GM19035 (cell line): ENCODE measurements around the gene TRMT11.
"Not testable (repeated sequence)": the region's sequence is repeated elsewhere in the genome, so short reads cannot be mapped to it uniquely, and the experiment has no call there.

Experiments used
- ATAC-seq: cut with Tn5 transposase; IDR thresholded peaks from one replicate; pipeline ENCODE4 v1.9.1; 2021; ENCODE audit not compliant: unreplicated experiment

Gene TRMT11

DNA sequence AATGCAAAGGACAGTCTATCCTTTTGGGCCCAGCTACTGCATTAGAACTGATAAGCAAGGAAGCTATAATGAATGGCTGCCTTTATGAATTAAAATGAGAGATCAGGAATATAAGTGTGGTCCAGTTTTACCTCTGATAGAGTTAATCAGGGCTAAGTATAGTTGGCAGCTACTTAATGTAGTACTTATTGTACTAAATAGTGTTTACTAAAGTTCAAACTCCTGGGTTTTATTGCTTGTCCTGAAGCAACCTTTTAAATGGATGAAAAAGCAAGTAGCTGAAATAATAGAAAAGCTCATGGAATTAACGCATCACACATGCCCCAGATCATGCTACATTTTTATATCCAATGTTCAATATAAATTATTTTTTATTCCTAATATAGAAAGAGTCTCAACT is 5.3 kb downstream of the TRMT11 start:
- no peak for ATAC-seq

DNA sequence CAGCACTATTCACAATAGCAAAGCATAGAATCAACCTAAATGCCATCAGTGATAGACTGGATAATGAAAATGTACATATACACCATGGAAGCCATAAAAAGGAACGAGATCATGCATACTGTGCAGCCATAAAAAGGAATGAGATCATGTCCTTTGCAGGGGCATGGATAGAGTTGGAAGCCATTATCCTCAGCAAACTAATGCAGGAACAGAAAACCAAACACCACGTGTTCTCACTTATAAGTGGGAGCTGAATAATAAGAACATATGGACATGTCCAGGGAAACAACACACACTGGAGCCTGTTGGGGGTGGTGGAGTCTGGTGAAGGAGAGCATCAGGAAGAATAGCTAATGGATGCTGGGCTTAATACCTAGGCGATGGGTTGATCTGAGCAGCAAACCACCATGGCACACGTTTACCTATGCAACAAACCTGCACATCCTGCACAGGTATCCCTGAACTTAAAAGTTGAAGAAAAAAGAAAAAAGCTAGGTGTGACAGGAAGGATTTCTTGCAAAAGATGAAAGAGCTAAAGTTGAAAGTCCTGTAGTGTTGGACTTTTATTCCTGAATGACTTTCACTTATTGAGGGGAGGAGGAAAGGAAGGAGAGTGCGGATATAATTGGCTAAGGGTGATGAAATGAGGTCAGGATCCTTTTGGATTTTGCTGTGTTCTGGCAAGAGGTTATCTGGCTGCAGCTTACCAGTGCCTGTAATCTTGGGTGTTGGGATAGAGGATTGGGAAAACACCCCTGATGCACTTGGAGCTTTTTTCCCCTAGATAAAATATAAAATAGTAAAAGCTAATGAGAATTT is 8.5 kb downstream of the TRMT11 start:
- no peak for ATAC-seq

DNA sequence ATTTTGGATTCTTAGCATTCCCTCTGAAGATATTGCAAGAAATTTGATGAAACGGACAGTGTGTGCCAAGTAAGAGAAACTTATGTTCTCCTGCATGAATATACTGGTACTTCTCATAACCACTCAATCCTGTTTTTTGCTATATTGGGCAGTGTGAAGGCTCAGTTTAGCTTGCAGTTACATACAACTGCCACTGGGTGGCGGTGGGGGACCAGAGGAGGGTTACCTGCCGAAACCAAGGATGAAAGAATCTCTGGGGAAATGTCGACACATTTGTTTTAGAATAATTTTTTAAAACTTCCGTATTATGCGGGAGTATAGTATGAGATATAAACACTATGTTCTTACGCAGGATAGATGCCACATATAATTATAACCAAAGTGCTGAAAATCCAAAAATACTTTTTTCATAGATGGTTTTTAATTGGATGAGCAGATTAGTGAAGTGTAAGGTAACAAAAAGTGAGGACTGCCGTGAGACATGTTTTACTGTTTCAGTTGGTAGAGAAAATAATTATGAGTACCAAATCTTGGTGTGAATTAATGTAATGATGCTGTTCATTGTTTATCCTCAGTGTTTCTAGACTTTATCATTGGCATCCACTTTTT is 9.7 kb downstream of the TRMT11 start:
- ATAC-seq, result peak; percentile 97

DNA sequence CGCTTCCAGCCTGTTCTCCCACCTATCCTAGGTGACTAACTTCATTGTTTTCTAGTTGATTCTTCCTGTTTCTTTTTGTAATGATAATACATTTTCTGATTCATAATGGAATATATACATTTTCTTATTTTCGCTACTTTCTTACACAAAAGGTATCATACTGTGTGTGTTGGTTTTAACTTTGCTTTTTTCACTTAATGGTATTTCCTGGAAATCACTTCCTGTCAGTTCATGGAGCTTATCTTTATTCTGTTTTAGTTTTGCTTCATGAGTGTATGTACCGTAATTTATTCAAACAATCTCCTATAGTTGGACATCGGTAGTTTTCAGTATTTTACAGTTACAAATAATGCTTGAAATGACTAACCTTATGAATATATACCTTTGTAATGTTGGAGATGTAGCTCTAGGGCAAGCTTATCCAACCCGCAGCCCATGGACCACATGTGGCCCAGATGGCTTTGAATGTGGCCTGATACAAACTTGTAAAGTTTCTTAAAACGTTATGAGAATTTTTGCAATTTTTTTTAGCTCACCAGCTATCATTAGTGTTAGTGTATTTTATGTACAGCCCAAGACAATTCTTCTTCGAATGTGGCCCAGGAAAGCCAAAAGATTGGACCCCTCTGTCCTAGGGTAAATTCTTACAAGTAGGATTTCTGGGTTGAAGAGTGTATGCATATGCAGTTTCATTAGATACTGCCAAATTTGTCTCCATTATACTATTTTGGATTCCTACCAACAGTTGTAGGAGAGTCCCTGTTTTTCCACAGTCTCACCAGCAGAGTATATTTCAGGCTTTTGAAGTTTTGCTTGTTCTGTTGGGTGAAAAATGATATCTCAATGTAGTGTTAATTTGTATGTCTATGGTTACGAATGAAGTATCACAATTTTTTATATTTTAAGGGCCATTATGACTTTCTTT is 16.7 kb downstream of the TRMT11 start:
- ATAC-seq, result no peak

DNA sequence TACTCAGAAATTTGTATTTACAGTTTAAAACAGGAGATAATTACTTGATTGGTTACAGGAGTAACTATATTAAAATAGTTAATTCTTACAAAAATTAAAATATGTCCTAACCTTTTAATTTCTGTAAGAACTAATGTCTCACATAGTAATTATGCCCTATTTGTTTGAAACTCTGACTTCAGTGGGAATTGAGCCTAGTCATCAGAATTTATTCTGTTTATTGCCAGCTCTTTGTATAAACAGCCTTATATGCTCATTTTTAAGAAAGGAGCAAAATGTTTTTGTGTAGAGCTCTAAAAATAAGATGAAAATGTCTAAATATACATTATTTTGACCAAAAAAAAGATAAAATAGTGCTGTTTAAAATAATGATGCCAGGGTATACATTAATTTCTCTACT is 21.5 kb downstream of the TRMT11 start:
- ATAC-seq, result no peak

DNA sequence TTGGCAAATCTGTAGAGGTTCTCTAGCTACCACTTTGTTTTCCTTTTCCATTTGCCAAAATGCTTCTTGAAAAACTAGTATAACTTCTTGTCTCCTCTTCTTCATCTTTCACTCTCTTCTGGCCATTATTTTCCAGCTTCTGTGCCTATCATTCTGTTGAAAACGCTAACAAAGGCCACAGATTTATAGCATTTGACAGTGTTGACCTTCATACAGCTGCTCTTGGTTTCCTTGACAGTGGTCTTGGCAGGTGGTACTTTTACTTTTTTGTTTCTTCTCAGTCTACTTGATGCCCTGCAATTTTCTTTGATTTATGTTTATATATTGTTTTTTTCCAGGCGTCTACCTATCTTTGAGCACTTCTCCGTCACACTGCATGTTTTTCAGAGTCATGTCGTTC is 23.7 kb downstream of the TRMT11 start:
- no peak for ATAC-seq

DNA sequence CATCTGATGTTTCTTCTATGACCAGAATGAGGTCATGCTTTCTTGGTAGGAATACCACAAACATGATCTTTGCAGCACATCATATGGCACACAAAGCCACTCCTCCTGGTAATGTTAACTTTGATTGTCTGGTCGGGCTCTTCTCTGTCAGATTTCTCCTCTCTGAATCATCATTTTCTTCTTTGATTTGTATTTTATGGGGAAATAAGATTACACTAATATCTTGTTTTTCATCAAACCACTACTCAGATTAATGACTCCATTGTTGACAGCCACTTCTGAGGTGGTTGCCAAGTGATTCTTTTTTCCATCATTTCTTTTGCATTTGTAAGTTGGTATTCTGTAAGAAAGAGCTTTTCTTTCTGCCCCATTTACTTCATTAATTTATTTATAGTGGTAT is 29.5 kb downstream of the TRMT11 start:
- ATAC-seq, result no peak

DNA sequence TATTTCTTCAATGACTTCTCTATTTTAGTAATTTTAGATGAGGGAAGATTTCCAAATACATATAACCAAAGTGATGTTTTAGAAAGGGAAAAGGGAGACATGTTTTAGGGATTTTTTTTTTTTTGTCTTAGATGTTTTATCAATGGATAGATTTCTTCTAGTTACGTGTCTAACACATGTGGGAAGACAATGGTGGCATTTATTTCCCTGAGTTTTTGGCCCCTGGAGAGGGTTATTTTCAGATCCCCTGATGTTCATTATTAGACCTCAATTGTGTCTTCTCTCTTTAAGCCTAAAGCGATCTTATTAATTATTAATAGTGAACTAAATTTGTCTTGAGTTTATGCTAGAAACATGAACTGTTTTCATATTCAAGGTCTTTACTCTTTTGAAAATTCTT is 30.3 kb downstream of the TRMT11 start:
- ATAC-seq, result no peak

DNA sequence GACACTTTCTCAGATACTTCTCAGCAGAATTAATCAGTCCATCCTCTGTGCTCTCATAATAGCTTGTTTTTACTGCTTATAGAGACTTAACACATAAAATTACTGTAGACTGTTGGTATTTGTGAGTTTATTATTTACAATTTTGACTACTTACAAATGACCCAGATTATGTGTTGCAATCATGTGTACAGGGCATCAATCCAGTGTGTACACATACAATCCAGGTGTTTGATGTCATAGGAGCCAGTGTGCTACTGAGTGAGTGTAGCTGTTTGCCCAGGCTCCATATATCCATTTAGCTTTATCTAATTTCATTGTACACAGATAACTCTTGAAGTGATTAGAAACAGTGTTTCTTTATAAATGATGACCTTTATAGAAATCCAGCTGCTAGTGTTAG is 31.3 kb downstream of the TRMT11 start:
- no peak for ATAC-seq

DNA sequence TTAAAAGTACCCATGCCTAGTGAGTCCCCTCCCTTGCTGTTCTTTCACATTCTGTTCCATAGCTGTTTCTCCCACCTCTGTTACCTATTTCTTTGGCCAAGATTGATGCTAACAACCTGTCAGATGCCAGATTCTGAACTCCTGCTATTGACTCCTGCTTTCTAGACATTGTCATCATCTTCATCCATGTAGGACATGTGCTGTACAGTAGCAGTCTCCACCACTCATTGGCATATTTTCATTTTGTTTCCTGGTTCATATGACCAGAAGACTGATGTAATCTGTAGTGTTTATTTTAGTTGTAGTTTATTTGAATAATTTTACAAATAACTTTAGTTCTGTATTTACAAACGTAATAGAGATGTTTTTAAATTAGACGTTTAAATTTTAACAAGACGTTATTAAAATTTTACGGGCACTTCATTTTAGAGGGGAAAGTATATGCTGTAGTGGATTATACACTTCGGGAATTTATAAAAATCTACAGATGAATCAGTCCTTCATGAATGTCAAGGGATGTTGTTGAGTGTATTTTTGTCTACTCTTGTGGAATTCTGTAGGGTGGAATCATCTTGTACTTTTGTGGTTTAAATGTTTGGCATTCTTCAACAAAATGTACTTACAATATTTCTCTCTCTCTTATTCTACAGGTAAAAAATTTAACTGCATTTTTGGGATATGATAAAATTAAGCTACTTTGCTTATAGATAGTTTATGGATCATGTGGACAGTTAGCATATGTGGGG is 34.1 kb downstream of the TRMT11 start:
- ATAC-seq, result no peak

DNA sequence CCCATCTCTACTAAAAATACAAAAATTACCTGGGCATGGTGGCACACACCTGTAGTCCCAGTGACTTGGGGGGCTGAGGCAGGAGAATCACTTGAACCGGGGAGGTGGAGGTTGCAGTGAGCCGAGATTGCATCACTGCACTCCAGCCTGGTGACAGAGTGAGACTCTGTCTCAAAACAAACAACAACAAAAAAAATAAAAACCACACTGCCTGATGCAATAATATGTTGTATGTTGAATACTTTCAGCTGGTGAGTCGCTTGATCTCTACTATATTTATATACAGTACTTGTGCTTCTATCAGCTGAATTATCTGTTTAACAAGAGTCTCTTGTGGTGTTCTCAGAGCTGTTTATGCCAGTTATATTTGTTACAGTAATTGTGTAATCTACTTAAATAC is 37.1 kb downstream of the TRMT11 start:
- not testable (repeated sequence) for ATAC-seq

DNA sequence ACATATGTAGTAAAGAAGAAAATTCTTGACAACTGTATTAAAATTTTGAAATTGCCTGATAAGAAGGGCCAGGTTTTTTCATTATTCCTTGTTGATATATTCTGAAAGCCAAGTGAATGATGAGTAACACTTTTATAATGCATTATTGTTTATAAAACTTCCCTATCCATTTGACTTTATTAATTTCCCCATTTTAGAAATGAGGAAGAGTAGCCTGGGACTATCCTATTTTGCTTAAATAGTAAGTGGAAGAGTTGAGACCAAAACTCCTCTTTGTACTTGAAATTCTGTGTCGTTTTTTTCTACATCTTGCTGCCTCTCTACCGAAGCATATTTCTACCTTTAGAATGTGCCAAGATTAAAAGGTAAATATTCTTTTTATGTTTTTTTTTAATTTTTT is 39.7 kb downstream of the TRMT11 start:
- ATAC-seq, result no peak

DNA sequence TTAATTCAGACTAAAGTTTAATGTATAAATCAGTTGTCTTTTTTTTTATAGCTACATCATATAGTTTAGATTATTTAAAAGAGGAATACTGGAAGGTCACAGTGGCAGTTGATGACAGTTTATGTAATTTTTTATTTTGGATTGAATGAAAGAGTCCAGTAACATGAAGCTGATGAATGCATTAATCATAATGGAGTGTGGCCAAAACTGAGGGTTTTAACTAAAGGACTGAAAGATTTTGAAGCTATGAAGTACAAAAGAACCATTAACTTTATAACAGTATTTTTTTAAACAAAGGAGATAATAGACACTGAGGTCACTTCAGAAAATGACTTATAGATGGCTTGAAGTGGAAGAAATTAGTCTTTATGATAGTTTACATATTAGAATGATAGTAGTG is 41.3 kb downstream of the TRMT11 start:
- no peak for ATAC-seq

DNA sequence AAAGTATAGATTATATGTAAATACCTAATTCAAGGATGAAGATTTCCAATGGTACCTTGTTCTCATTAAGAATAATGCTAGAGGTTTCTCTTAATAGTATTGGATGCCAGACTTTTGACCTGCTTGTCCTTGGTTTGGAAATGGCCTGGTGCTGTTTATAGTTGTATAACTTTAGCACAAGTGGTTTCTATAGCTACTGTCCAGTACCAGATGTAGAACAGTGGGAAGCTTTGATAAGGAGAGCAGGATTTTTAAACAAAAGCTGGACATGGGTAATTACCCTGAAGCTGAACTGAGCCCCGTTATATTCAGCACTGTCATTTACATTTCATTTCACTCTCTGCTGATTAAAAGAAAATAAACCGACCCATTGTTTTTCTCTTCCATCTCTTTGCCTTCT is 43.7 kb downstream of the TRMT11 start:
- ATAC-seq, result no peak

DNA sequence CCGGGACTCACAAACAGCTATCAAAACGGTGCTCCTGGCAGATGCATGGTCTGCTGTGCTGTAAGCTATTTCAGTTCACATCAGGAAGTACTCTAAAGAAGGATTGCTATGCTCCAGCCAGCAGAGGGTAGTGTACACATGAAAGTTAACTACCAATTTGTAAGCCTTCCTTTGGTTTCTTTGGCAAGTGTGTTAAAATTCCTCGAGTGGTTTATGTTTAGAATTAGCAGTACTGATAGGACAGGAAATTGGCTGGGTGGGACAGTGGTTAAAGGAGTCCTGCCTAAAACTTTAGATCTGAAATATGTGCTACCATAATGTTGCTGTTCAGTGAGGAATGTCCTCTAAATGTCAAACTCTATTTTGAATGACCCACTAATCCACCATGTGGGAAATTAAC is 47.4 kb downstream of the TRMT11 start:
- ATAC-seq, result peak; percentile 69

DNA sequence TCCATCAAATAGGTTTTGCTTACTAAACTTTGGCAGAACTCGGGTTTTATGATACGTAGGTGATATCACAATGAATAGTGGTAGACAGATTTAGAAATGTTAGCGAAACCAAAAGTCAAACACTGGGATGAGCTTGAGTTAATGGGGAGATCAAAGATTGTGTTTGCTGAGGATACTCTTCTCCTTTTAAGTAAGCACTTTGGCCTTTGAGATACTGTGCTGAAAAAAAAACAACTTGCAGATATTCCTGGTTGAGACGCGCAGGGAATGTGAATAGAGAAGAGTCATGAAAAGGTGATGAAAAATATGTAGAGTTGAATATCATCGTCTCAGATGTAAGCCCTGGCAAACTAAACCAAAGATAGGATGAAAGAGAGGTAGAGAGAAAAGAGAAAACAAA is 48.3 kb downstream of the TRMT11 start:
- no peak for ATAC-seq

DNA sequence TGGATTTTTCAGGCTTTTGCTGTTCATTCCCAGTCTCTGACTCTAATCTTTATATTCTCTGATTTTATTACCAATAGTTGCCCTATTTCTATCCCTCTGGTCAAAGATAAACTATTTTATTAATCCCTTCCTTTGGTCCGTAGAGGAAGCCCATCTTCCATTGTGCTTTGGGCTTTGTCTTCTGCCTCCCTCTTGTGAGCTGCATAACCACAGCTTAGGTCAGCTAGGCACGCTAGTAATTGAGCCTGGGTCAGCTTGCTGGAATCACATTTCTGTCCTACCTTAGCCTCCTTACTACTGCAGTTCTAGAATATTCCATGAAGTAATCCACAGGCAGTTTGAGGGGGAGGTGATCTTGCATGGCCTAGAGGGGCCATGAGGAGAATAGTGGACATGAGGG is 49.4 kb downstream of the TRMT11 start:
- no peak for ATAC-seq

DNA sequence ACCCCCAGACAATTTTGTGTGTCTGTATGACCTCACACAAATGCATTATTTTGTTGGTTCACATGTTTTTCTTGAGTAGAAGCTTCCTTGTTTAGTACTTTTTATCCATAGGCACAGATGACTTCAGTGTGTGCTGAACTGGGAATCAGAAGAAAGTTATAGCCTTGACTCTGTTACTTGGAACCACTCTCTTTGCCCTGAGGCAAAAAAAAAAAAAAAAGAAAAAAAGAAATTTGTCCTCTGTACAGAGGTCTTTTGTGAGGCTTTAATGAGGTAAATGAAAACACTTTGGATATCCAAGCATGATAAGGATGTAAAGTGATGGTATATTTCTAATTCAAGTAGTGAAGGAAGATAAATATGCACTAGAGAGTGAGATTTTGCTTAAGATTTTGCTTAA is 51.9 kb downstream of the TRMT11 start:
- ATAC-seq, result no peak

DNA sequence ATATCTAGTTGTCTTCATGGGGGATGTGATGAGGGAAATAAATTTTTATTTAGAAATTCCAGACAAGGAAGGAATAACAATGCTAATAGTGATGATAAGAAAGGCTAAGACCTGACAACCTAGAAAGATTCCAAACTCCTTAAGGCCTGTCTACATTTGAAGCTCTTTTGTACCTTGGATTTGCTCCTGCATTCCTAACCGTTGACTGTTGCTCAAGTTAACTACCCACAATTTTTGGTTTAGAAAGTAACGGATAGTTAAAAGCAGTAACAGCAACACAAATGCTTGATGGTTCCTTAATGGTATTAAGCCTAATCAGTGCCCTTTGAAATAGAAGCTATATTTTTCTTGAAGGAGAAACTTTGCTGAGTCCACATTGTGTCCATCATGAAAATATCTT is 52.9 kb downstream of the TRMT11 start:
- ATAC-seq, result no peak

DNA sequence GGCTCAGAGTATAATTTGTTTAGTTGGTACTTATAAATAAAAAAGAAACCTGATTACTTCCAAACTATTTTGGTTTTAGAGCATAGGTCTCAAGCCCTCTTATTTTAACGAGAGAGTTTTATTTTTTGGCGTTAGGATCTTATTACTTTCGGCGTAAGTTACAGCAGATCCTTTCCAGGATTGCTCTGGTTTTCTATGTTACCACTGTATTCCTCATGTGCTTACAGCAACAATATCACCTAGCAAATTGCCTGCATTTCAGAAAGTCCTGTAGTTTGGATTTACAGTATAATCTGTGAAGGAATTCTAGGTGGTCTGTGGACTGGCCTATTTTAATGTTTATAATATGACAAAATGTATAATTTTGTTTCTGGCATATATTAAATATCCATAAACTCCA is 54.1 kb downstream of the TRMT11 start:
- ATAC-seq, result no peak

DNA sequence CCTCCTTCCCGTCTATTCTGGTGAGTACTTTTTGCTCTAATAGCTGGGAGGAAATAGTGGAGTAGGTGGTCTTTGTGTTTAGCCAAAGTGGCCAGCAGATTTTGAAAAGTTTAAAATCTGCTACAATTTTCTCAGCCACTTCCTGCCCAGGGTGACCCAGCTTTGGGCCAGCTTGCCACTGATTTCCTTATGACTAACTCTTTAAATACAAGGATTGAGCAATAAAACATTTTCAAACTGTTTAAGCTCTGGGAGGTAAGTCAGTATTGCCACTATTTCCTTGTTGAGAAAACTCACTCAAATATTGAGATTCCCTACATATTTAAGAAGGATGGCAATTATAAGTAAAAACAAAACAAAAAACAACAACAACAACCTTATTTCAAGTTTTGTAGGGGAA is 54.5 kb downstream of the TRMT11 start:
- ATAC-seq, result no peak
